Osteocyte (in vitro differentiated cells): Measurements from ENCODE around the gene SYNGR2. TPM values are rescaled to one million over a fixed set of nuclear protein-coding genes. Genes with fewer than 3 reads are reported as not detected.

Experiments
- DNase-seq: peaks from one replicate; pipeline ENCODE4 v3.0.0; 2021; ENCODE audit warnings: mixed read lengths; ENCODE audit not compliant: unreplicated experiment; ENCODE audit errors: extremely low spot score
- H3K27ac Mint-ChIP-seq: one replicate; pipeline ENCODE4 v1.8.0; 2021; ENCODE audit warnings: mild to moderate bottlenecking, mixed read lengths; ENCODE audit not compliant: unreplicated experiment
- H3K27me3 Mint-ChIP-seq: one replicate; pipeline ENCODE4 v1.8.0; 2021; ENCODE audit warnings: mixed read lengths; ENCODE audit not compliant: unreplicated experiment
- H3K36me3 Mint-ChIP-seq: one replicate; pipeline ENCODE4 v1.8.0; 2021; ENCODE audit warnings: mixed read lengths; ENCODE audit not compliant: unreplicated experiment
- H3K4me1 Mint-ChIP-seq: one replicate; pipeline ENCODE4 v1.8.0; 2021; ENCODE audit warnings: mixed read lengths; ENCODE audit not compliant: unreplicated experiment
- H3K4me3 Mint-ChIP-seq: one replicate; pipeline ENCODE4 v1.8.0; 2021; ENCODE audit warnings: mild to moderate bottlenecking, moderate library complexity, mixed read lengths; ENCODE audit not compliant: unreplicated experiment
- H3K9me3 Mint-ChIP-seq: one replicate; pipeline ENCODE4 v1.8.0; 2021; ENCODE audit warnings: mixed read lengths; ENCODE audit not compliant: unreplicated experiment
- total RNA-seq: library from RNA; stranded (reverse); gene quantifications from 2 replicates; pipeline ENCODE4 v1.2.1, GENCODE V29; 2021
- TF ChIP-seq, protein P1 (sequence below): fragments of 200-600 bp; sonication (generic); IDR thresholded peaks from 2 replicates; pipeline ENCODE4 v1.5.0; 2021; ENCODE audit warnings: antibody characterized with exemption, mild to moderate bottlenecking, moderate library complexity

SYNGR2 gene
- total RNA-seq, 1 donor from 2014 or later = 43.2 TPM

DNA sequence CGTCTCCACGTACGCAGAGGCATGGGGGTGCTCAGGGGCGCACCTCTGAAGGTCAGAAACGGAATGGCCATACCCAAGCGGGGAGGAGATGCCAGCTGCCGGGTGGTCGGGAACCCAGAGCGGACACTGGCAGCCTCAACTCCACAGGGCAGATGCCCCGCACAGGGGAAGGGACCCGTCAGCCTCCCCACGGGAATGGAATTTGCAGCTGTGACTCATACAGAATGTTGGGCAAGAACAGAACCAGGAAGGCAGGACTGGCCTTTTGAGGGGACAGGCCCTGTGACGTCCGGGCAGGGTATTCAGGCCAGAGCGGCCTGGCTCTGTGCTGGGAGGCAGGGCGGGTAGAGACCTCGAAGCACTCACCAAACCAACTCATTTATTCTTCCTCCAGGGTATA lies 11.0 kb downstream of the SYNGR2 start:
- Mint-ChIP-seq H3K27ac (peak overlapping the region; percentile 70), H3K4me1 (peaks cover 22% of the 10 kb centered on the region), H3K4me3 (no peak overlapping the region), H3K27me3 (no peaks in the 10 kb centered on the region), H3K36me3 (no peaks in the 10 kb centered on the region), H3K9me3 (no peaks in the 10 kb centered on the region)
- peak; percentile 78 for DNase-seq
- TF ChIP-seq, protein P1, sequence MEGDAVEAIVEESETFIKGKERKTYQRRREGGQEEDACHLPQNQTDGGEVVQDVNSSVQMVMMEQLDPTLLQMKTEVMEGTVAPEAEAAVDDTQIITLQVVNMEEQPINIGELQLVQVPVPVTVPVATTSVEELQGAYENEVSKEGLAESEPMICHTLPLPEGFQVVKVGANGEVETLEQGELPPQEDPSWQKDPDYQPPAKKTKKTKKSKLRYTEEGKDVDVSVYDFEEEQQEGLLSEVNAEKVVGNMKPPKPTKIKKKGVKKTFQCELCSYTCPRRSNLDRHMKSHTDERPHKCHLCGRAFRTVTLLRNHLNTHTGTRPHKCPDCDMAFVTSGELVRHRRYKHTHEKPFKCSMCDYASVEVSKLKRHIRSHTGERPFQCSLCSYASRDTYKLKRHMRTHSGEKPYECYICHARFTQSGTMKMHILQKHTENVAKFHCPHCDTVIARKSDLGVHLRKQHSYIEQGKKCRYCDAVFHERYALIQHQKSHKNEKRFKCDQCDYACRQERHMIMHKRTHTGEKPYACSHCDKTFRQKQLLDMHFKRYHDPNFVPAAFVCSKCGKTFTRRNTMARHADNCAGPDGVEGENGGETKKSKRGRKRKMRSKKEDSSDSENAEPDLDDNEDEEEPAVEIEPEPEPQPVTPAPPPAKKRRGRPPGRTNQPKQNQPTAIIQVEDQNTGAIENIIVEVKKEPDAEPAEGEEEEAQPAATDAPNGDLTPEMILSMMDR = no peak

DNA sequence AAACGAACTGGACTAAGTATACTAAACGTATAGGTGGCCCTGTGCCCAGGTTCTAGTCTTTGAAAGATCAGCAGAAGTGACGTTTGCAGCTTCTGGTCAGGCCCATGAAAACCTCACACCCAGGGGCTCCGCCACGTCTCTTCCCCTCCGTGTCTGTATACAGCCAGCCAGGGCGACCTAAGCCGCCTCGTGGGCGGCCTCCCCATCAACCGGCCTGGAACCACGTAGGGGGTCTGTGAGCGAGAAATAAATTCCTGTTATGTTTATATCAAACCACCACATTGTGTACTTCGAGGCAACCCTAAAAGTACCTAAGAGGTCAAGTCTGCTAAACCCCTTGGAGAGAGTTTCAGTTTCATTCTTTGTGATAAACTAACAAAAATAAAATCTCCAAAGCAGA lies 11.7 kb downstream of the SYNGR2 start:
- Mint-ChIP-seq H3K36me3 (no peaks in the 10 kb centered on the region), H3K9me3 (no peaks in the 10 kb centered on the region), H3K4me1 (peaks cover 25% of the 10 kb centered on the region), H3K27ac (no peak overlapping the region), H3K4me3 (no peak overlapping the region), H3K27me3 (no peaks in the 10 kb centered on the region)
- TF ChIP-seq, protein P1 = no peak
- no peak for DNase-seq

DNA sequence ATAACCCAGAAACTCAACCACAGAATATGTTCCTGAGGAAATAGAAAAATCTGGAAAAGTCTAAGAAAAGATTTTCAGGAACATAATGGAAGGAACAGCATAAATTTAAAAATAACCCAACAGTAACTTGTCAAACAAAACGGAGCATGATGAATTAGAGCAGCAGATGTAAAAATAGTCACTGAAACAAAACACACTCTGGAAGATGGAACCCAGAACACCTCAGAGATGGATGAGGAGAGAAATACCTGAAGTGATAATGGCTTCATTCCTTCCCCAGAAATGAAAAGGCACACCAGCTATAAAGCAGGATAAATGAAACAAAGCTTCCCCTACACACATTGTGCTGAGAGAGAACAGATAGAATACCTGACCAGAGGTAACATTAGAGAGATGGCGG lies 12.1 kb downstream of the SYNGR2 start:
- no peaks in the 10 kb centered on the region for H3K36me3 Mint-ChIP-seq
- TF ChIP-seq, protein P1 = no peak
- H3K27me3 Mint-ChIP-seq = no peaks in the 10 kb centered on the region
- peaks cover 27% of the 10 kb centered on the region for H3K4me1 Mint-ChIP-seq
- H3K27ac Mint-ChIP-seq = no peak overlapping the region
- DNase-seq = no peak
- no peaks in the 10 kb centered on the region for H3K9me3 Mint-ChIP-seq
- H3K4me3 Mint-ChIP-seq = no peak overlapping the region

DNA sequence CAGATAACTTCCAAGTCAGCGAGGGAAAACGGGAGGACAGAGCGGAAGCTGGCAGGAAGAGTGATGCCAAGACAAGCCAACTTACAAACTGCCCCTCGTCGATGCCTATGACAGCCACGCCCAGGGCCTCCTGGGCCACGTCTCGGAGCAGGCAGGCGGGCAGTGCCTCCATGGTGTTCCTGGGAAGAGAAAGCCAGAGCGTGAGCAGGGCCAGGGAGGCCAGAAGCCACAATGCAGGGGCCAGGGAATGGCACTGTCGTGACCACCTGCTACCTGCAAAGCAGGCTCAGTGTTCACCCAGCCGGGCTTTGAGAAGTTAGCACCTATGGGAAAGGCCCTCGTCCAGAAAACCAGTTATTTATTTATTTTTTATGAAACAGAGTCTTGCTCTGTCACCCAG lies 14.1 kb downstream of the SYNGR2 start:
- H3K27me3 Mint-ChIP-seq = no peaks in the 10 kb centered on the region
- DNase-seq = no peak
- no peak overlapping the region for H3K27ac Mint-ChIP-seq
- H3K4me1 Mint-ChIP-seq = peaks cover 32% of the 10 kb centered on the region
- no peak overlapping the region for H3K4me3 Mint-ChIP-seq
- TF ChIP-seq, protein P1 = no peak
- no peaks in the 10 kb centered on the region for H3K9me3 Mint-ChIP-seq
- no peaks in the 10 kb centered on the region for H3K36me3 Mint-ChIP-seq

DNA sequence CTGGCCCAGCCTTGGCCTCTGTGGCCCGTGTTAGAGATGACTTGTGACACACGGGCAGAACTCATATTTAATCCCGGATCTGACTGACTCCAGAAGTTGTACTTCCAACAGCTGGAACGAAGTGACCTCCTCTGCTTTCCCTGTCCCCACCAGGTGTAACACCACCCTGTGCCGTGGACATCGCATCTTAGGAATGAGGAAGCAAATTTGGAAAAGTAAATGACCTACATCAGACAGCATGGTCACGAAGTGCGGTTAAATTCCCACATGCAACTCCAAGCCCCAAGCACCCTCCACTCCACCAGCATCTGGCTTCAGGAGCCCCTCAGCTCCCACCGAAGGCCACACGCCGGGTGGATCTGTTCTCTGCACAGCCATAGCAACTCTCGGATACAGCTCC lies 15.5 kb downstream of the SYNGR2 start:
- Mint-ChIP-seq H3K27ac (no peak overlapping the region), H3K4me3 (no peak overlapping the region)

More for the DNA sequence above, 15.5 kb downstream of the SYNGR2 start:
- Mint-ChIP-seq H3K36me3 (no peaks in the 10 kb centered on the region), H3K4me1 (peaks cover 36% of the 10 kb centered on the region), H3K27me3 (no peaks in the 10 kb centered on the region), H3K9me3 (no peaks in the 10 kb centered on the region)
- TF ChIP-seq, protein P1 = no peak
- no peak for DNase-seq
